Thyroid gland (tissue), 4 donors: Measurements from ENCODE around the gene WNK1. TPM values are rescaled to one million over a fixed set of nuclear protein-coding genes. Genes with fewer than 3 reads are reported as not detected.
"Not testable (repeated sequence)": the region's sequence is repeated elsewhere in the genome, so short reads cannot be mapped to it uniquely, and the experiment has no call there.

Experiments used
- DNase-seq, 2 donors: peaks; one replicate each; pipeline ENCODE4 v3.0.0-alpha.2; 2019
- H3K27ac ChIP-seq, 3 donors: fragments of 200-600 bp; sonication (generic); 1 replicate in 2 of 3; 2 replicates in 1 of 3; pipeline ENCODE4 v1.5.1; 2016 to 2019; ENCODE audit warnings: mild to moderate bottlenecking in 1 of 3, moderate library complexity in 1 of 3
- H3K27me3 ChIP-seq: fragments of 200-600 bp; sonication (generic); one replicate; pipeline ENCODE4 v1.5.1; 2019
- H3K36me3 ChIP-seq, 2 donors: fragments of 200-600 bp; sonication (generic); one replicate each; pipeline ENCODE4 v1.5.1; 2016 to 2019
- H3K4me1 ChIP-seq, 2 donors: fragments of 200-600 bp; sonication (generic); one replicate each; pipeline ENCODE4 v1.5.1; 2017 to 2019
- H3K4me3 ChIP-seq, 3 donors: fragments of 200-600 bp; sonication (generic); replicated peaks in 1 of 3; 1 replicate in 2 of 3; 2 replicates in 1 of 3; pipeline ENCODE4 v1.5.1; 2016; ENCODE audit warnings: mild to moderate bottlenecking in 1 of 3
- H3K9me3 ChIP-seq: fragments of 200-600 bp; sonication (generic); one replicate; pipeline ENCODE4 v1.5.1; 2017
- POLR2A ChIP-seq, 2 donors: fragments of 450-650 bp; IDR thresholded peaks; one replicate each; pipeline ENCODE4 v1.6.1; 2017; ENCODE audit warnings: antibody characterized with exemption in 2 of 2, mild to moderate bottlenecking in 2 of 2, moderate library complexity in 1 of 2
- WGBS, 2 donors: methylation state at CpG; one replicate each; pipeline ENCODE4 v1.1.5; 2017; 5-methylcytosine and 5-hydroxymethylcytosine counted together
- intact Hi-C: fragments of 100-400 bp; cut with DNase I; formaldehyde crosslinking; loops from one replicate; pipeline ENCODE4 v1.15.1; 2023
- total RNA-seq, 4 donors: library from RNA; depleted of rRNA; stranded (reverse); fragments of >200 nt; gene quantifications; one replicate each; pipeline ENCODE4 v1.2.3, GENCODE V29; 2016
- TF ChIP-seq, protein P1 (sequence below), 6 experiments: fragments of 200-600 bp in 3 of 6; fragments of 450-650 bp in 3 of 6; sonication (generic) in 3 of 6; IDR thresholded peaks; one replicate each; pipeline ENCODE4 v1.5.1; 2016 to 2019; ENCODE audit warnings: antibody characterized with exemption in 6 of 6, mild to moderate bottlenecking in 2 of 6, inconsistent platforms in 1 of 6, moderate library complexity in 1 of 6

Gene WNK1
- total RNA-seq, 4 donors from 2014 or later = 90.0 to 211 (median 109) TPM

GRCh38 chr12:848173-848865 lies 95.9 kb downstream of the WNK1 start:
- Histone ChIP-seq H3K27ac (no peak overlapping the region), H3K27me3 (no peaks in the 10 kb centered on the region), H3K4me1 (peaks cover 0 to 6% of the 10 kb centered on the region in 2 donors), H3K4me3 (no peak overlapping the region), H3K36me3 (no peaks in the 10 kb centered on the region), H3K9me3 (no peaks in the 10 kb centered on the region)
- WGBS, 2 donors = 63 to 74% methylated on average over 2 of the region's 2 CpGs
- no peak for DNase-seq
- intact Hi-C loops = no loop called here
- TF ChIP-seq, protein P1, sequence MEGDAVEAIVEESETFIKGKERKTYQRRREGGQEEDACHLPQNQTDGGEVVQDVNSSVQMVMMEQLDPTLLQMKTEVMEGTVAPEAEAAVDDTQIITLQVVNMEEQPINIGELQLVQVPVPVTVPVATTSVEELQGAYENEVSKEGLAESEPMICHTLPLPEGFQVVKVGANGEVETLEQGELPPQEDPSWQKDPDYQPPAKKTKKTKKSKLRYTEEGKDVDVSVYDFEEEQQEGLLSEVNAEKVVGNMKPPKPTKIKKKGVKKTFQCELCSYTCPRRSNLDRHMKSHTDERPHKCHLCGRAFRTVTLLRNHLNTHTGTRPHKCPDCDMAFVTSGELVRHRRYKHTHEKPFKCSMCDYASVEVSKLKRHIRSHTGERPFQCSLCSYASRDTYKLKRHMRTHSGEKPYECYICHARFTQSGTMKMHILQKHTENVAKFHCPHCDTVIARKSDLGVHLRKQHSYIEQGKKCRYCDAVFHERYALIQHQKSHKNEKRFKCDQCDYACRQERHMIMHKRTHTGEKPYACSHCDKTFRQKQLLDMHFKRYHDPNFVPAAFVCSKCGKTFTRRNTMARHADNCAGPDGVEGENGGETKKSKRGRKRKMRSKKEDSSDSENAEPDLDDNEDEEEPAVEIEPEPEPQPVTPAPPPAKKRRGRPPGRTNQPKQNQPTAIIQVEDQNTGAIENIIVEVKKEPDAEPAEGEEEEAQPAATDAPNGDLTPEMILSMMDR (IDR thresholded peaks at IDR 0.05) = no peak
- TF ChIP-seq POLR2A (IDR thresholded peaks at IDR 0.05) = no peak

GRCh38 chr12:848882-849527 lies 96.6 kb downstream of the WNK1 start:
- Histone ChIP-seq H3K4me1 (peaks cover 0 to 6% of the 10 kb centered on the region in 2 donors), H3K36me3 (no peaks in the 10 kb centered on the region), H3K4me3 (no peak overlapping the region), H3K9me3 (no peaks in the 10 kb centered on the region), H3K27me3 (no peaks in the 10 kb centered on the region), H3K27ac (no peak overlapping the region)
- intact Hi-C loops = no loop called here
- DNase-seq = no peak
- WGBS, 2 donors = 93 to 97% methylated on average over 2 of the region's 2 CpGs
- TF ChIP-seq POLR2A (IDR thresholded peaks at IDR 0.05) = no peak
- TF ChIP-seq, protein P1 (IDR thresholded peaks at IDR 0.05) = no peak

DNA sequence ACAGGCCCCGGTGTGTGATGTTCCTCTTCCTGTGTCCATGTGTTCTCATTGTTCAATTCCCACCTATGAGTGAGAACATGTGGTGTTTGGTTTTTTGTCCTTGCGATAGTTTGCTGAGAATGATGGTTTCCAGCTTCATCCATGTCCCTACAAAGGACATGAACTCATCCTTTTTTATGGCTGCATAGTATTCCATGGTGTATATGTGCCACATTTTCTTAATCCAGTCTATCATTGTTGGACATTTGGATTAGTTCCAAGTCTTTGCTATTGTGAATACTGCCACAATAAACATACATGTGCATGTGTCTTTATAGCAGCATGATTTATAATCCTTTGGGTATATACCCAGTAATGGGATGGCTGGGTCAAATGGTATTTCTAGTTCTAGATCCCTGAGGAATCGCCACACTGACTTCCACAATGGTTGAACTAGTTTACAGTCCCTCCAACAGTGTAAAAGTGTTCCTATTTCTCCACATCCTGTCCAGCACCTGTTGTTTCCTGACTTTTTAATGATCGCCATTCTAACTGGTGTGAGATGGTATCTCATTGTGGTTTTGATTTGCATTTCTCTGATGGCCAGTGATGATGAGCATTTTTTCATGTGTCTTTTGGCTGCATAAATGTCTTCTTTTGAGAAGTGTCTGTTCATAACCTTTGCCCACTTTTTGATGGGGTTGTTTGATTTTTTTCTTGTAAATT lies 97.5 kb downstream of the WNK1 start:
- DNase-seq, H3K27me3 ChIP-seq, H3K4me1 ChIP-seq, H3K9me3 ChIP-seq, H3K36me3 ChIP-seq, H3K27ac ChIP-seq, intact Hi-C loops, H3K4me3 ChIP-seq: not testable (repeated sequence)
- 91 to 100% methylated on average over 3 of the region's 4 CpGs for WGBS, 2 donors

- peaks cover 3 to 5% of the 10 kb centered on the region in 2 donors for H3K4me1 ChIP-seq
Observed at GRCh38 chr12:851343-851742, 99.0 kb downstream of the WNK1 start.

GRCh38 chr12:851913-852312 lies 99.5 kb downstream of the WNK1 start:
- Histone ChIP-seq H3K27ac (no peak overlapping the region), H3K27me3 (no peaks in the 10 kb centered on the region), H3K36me3 (no peaks in the 10 kb centered on the region), H3K4me1 (peaks cover 3% of the 10 kb centered on the region in 2 donors), H3K9me3 (no peaks in the 10 kb centered on the region), H3K4me3 (no peak overlapping the region)
- DNase-seq = no peak
- intact Hi-C loops = no loop called here
- WGBS, 2 donors = 67 to 78% methylated on average over 3 of the region's 3 CpGs
- TF ChIP-seq, protein P1 (IDR thresholded peaks at IDR 0.05) = no peak
- no peak for TF ChIP-seq POLR2A (IDR thresholded peaks at IDR 0.05)

More at GRCh38 chr12:851343-851742, 99.0 kb downstream of the WNK1 start:
- Histone ChIP-seq H3K4me3 (no peak overlapping the region), H3K27me3 (no peaks in the 10 kb centered on the region), H3K9me3 (no peaks in the 10 kb centered on the region), H3K36me3 (no peaks in the 10 kb centered on the region), H3K27ac (no peak overlapping the region)
- intact Hi-C loops = no loop called here
- WGBS, 2 donors = 83 to 91% methylated on average over 1 of the region's 1 CpG
- TF ChIP-seq POLR2A (IDR thresholded peaks at IDR 0.05) = no peak
- TF ChIP-seq, protein P1 (IDR thresholded peaks at IDR 0.05) = no peak
- DNase-seq = no peak
